Erythroblast (primary cell): ENCODE results near the gene LRRC9.

Source experiments
- GATA1 ChIP-seq: IDR thresholded peaks from 2 replicates; pipeline ENCODE4 v1.6.1; 2011; ENCODE audit warnings: low read depth, mild to moderate bottlenecking, control low read depth, low read length, moderate library complexity
- POLR2A ChIP-seq: IDR thresholded peaks from 2 replicates; pipeline ENCODE4 v1.6.1; 2011; ENCODE audit warnings: mild to moderate bottlenecking, low read length

- no peak for TF ChIP-seq POLR2A
- no peak for TF ChIP-seq GATA1
Observed at GRCh38 chr14:60101786-60102185, 181.8 kb downstream of the LRRC9 start.
